Measurements from ENCODE around the gene ACSS1. TPM values are rescaled to one million over a fixed set of nuclear protein-coding genes. Genes with fewer than 3 reads are reported as not detected.

The ACSS1 gene
- total RNA-seq, result 10 to 100 TPM; 25.6 to 26.4 TPM

DNA sequence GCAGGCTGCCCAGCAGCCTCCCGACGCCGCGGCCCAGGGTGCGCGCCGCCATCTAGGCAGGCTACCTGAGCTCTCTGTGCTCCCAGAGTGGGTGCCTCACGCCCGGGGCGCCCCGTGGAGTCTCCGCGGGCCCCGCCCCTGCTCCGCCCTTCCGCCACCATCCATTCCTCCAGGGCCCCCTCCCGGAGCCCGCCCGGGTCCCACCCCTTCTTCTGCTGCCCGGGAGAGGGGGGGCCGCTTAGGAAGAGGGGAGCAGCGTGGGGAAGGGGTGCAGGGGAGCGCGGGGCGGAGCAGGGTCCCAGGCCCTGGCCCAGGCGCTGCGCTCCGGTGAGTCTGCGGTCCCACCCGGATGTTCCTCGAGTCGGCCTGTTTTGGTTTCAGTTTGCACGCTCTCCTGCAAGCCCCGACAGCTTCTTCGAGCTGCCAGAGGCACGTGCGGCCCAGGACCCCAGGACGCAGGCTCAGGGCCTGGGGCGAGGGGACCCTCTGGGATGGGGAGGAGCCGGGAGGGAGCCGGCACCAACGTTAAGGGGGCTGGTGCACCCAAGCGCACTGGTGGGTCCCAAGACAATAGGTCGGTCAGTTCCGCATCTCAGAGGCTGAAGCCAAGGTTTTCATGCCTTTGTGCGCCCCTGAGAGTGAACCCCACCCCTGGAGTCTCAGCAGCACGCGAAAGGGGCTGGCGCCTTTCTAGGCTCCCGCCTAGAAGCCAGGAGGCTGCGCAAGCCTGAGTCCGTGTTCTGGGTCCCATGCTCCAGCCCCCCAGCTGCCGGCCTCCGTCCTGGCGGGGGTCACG is at the start of gene ACSS1:
Gene ACSS1 (minus strand): TSS at position 89 of the 796 bp plus-strand sequence. CDS start 37 bp downstream, at position 52.
- no peaks in the 10 kb centered on the region for H3K9me3 ChIP-seq
- H3K27ac ChIP-seq, result peak within 1 kb of the TSS; percentile 96 to 98
- no peak for DNase-seq (ENCODE audit: low spot score)
- H3K27me3 ChIP-seq, result no peaks in the 10 kb centered on the region
- H3K4me1 ChIP-seq, result peaks cover 0 to 53% of the 10 kb centered on the region in 2 donors
- H3K36me3 ChIP-seq, result no peaks in the 10 kb centered on the region
- TF ChIP-seq, protein P1, sequence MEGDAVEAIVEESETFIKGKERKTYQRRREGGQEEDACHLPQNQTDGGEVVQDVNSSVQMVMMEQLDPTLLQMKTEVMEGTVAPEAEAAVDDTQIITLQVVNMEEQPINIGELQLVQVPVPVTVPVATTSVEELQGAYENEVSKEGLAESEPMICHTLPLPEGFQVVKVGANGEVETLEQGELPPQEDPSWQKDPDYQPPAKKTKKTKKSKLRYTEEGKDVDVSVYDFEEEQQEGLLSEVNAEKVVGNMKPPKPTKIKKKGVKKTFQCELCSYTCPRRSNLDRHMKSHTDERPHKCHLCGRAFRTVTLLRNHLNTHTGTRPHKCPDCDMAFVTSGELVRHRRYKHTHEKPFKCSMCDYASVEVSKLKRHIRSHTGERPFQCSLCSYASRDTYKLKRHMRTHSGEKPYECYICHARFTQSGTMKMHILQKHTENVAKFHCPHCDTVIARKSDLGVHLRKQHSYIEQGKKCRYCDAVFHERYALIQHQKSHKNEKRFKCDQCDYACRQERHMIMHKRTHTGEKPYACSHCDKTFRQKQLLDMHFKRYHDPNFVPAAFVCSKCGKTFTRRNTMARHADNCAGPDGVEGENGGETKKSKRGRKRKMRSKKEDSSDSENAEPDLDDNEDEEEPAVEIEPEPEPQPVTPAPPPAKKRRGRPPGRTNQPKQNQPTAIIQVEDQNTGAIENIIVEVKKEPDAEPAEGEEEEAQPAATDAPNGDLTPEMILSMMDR (IDR thresholded peaks at IDR 0.05), result no peak
- H3K4me3 ChIP-seq, result peak within 1 kb of the TSS; percentile 70 to 80

DNA sequence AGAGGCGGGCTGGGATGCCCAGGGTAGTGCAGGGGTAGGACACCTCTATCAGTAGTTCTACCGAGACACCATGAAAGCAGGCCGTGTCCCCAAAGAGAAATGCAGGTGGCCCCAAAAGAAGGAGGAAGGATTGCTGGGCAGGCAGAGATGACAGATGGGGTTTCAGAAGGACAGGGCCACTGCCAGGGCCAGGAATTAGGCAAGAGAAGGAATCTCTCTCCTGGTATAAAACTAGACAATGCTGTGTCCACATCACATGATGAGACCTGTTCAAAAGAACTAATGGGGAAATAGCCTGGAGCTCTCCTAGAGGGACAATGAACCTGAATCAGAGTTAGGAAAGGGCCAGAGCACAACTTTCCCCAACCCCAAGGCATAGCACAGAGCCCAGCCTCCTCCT is 45.6 kb upstream of the ACSS1 start:
- Histone ChIP-seq H3K4me1 (peaks cover 0 to 9% of the 10 kb centered on the region in 2 donors), H3K36me3 (no peaks in the 10 kb centered on the region), H3K9me3 (no peaks in the 10 kb centered on the region), H3K27me3 (no peaks in the 10 kb centered on the region), H3K4me3 (no peak overlapping the region), H3K27ac (no peak overlapping the region)
- TF ChIP-seq, protein P1 (IDR thresholded peaks at IDR 0.05), result no peak
- DNase-seq (ENCODE audit: low spot score), result no peak

DNA sequence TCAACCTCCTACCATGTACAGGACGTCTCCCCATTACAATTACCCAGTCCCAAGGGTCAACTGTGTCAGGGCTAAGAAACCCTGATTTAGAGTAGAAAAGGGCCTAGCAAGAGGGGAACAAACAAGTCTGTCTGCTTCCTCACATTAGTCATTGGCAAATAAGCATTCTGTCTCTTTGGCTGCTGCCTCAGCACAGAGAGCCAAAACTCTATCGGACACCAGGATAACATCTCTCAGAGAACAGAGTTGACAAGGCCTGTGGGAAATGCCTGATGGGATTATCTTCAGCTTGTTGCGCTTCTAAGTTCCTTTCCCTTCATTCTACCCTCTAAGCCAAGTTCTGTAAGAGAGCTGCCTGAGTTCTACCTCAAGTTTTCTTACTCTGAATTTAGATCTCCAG is 43.0 kb upstream of the ACSS1 start:
- no peak for DNase-seq (ENCODE audit: low spot score)
- Histone ChIP-seq H3K4me1 (peaks cover 0 to 9% of the 10 kb centered on the region in 2 donors), H3K4me3 (no peak overlapping the region), H3K9me3 (no peaks in the 10 kb centered on the region), H3K27me3 (no peaks in the 10 kb centered on the region), H3K27ac (no peak overlapping the region), H3K36me3 (no peaks in the 10 kb centered on the region)
- TF ChIP-seq, protein P1 (IDR thresholded peaks at IDR 0.05), result no peak

DNA sequence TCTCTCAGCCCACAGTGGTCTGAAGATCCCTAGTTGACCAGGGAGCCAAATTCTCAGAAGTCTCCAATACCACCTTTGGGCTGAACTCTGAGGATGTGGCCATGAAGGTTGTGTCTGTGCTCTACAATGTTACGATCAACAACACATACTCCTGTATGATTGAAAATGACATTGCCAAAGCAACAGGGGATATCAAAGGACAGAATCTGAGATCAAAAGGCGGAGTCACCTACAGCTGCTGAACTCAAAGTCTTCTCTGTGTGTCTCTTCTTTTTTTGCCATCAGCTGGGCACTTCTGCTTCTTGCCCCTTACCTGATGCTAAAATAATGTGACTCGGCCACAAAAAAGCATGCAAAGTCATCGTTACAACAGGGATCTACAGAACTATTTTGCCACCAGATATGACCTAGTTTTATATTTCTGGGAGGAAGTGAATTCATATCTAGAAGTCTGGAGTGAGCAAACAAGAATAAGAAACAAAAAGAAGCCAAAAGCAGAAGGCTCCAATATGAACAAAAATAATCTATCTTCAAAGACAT is 41.7 kb upstream of the ACSS1 start:
- TF ChIP-seq, protein P1 (IDR thresholded peaks at IDR 0.05), result no peak
- Histone ChIP-seq H3K27ac (no peak overlapping the region), H3K4me1 (peaks cover 0 to 9% of the 10 kb centered on the region in 2 donors), H3K4me3 (no peak overlapping the region), H3K9me3 (no peaks in the 10 kb centered on the region), H3K27me3 (no peaks in the 10 kb centered on the region), H3K36me3 (no peaks in the 10 kb centered on the region)
- no peak for DNase-seq (ENCODE audit: low spot score)

DNA sequence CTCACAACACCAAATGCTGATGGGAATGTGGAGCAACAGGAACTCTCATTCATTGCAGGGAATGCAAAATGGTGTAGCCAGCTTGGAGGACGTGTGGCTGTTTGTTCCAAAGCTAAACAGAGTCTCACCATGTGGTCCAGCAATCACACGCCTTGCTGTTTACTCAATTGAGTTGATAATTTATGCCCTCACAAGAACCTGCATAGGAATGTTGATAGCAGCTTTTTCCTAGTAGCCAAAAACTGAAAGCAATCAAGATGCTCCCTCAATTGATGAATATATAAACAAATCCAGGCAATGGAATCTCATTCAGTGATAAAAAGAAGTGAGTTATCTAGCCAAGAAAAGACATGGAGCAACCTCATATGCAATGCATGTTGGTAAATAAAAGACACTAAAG is 39.6 kb upstream of the ACSS1 start:
- Histone ChIP-seq H3K4me3 (no peak overlapping the region), H3K4me1 (peaks cover 0 to 9% of the 10 kb centered on the region in 2 donors), H3K27ac (no peak overlapping the region), H3K27me3 (no peaks in the 10 kb centered on the region), H3K9me3 (no peaks in the 10 kb centered on the region), H3K36me3 (no peaks in the 10 kb centered on the region)
- DNase-seq (ENCODE audit: low spot score), result no peak
- TF ChIP-seq, protein P1 (IDR thresholded peaks at IDR 0.05), result no peak

All from right atrium auricular region (tissue), 2 donors.